ENCODE measurements around the gene MYL7.
A peak's percentile ranks its signal among the peaks of the same experiment; 100 is the strongest.

MYL7 gene

GRCh38 chr7:44104860-44105771, 36.0 kb downstream of the MYL7 start:
- Histone ChIP-seq H3K4me1 (ENCODE audit: control insufficient read depth, insufficient read depth, low read length) (peaks cover 37% of the 10 kb centered on the region), H3K27me3 (ENCODE audit: control insufficient read depth, insufficient read depth, low read length) (no peaks in the 10 kb centered on the region), H3K4me2 (ENCODE audit: low read length) (peak overlapping the region; percentile 79), H3K9me3 (replicated peaks; ENCODE audit: low read length) (no peaks in the 10 kb centered on the region), H3K4me3 (ENCODE audit: low read length) (peak overlapping the region; percentile 16), H3K36me3 (ENCODE audit: insufficient read depth, low read length) (peaks cover 2% of the 10 kb centered on the region), H3K9ac (ENCODE audit: low read depth, low read length) (peak overlapping the region; percentile 15)

- peak within 1 kb of the TSS; percentile 7 for H3K9ac ChIP-seq (ENCODE audit: low read depth, low read length)
- no peaks in the 10 kb centered on the region for H3K9me3 ChIP-seq (replicated peaks; ENCODE audit: low read length)
- peaks cover 40% of the 10 kb centered on the region for H3K4me1 ChIP-seq (ENCODE audit: control insufficient read depth, insufficient read depth, low read length)
- H3K27me3 ChIP-seq (ENCODE audit: control insufficient read depth, insufficient read depth, low read length): no peaks in the 10 kb centered on the region
- no peaks in the 10 kb centered on the region for H3K36me3 ChIP-seq (ENCODE audit: insufficient read depth, low read length)
- H3K4me2 ChIP-seq (ENCODE audit: low read length): peak within 1 kb of the TSS; percentile 79
- peak within 1 kb of the TSS; percentile 16 for H3K4me3 ChIP-seq (ENCODE audit: low read length)
These were observed 36.9 kb downstream of the MYL7 start, which contains the start of gene AEBP1 for GRCh38 chr7:44103923-44104859. AEBP1 (plus strand) TSS chr7:44104345; CDS start chr7:44104666, 321 bp downstream.

- Histone ChIP-seq H3K4me2 (ENCODE audit: low read length) (no peak overlapping the region), H3K27me3 (ENCODE audit: control insufficient read depth, insufficient read depth, low read length) (no peaks in the 10 kb centered on the region), H3K4me3 (ENCODE audit: low read length) (no peak overlapping the region), H3K4me1 (ENCODE audit: control insufficient read depth, insufficient read depth, low read length) (peaks cover 40% of the 10 kb centered on the region), H3K36me3 (ENCODE audit: insufficient read depth, low read length) (no peaks in the 10 kb centered on the region), H3K9me3 (replicated peaks; ENCODE audit: low read length) (no peaks in the 10 kb centered on the region), H3K9ac (ENCODE audit: low read depth, low read length) (no peak overlapping the region)
These were observed 37.6 kb downstream of the MYL7 start for GRCh38 chr7:44103566-44103922.

GRCh38 chr7:44102846-44103565, 38.1 kb downstream of the MYL7 start:
- no peaks in the 10 kb centered on the region for H3K9me3 ChIP-seq (replicated peaks; ENCODE audit: low read length)
- no peak overlapping the region for H3K4me3 ChIP-seq (ENCODE audit: low read length)
- H3K27me3 ChIP-seq (ENCODE audit: control insufficient read depth, insufficient read depth, low read length): no peaks in the 10 kb centered on the region
- H3K4me1 ChIP-seq (ENCODE audit: control insufficient read depth, insufficient read depth, low read length): peaks cover 40% of the 10 kb centered on the region
- no peak overlapping the region for H3K4me2 ChIP-seq (ENCODE audit: low read length)
- no peaks in the 10 kb centered on the region for H3K36me3 ChIP-seq (ENCODE audit: insufficient read depth, low read length)
- H3K9ac ChIP-seq (ENCODE audit: low read depth, low read length): no peak overlapping the region

GRCh38 chr7:44101966-44102845, 38.9 kb downstream of the MYL7 start:
- no peaks in the 10 kb centered on the region for H3K36me3 ChIP-seq (ENCODE audit: insufficient read depth, low read length)

GRCh38 chr7:44101303-44101965, 39.7 kb downstream of the MYL7 start:
- peaks cover 40% of the 10 kb centered on the region for H3K4me1 ChIP-seq (ENCODE audit: control insufficient read depth, insufficient read depth, low read length)
- no peak overlapping the region for H3K4me2 ChIP-seq (ENCODE audit: low read length)
- no peaks in the 10 kb centered on the region for H3K9me3 ChIP-seq (replicated peaks; ENCODE audit: low read length)
- H3K36me3 ChIP-seq (ENCODE audit: insufficient read depth, low read length): no peaks in the 10 kb centered on the region
- no peak overlapping the region for H3K9ac ChIP-seq (ENCODE audit: low read depth, low read length)
- no peak overlapping the region for H3K4me3 ChIP-seq (ENCODE audit: low read length)
- no peaks in the 10 kb centered on the region for H3K27me3 ChIP-seq (ENCODE audit: control insufficient read depth, insufficient read depth, low read length)

More at GRCh38 chr7:44101966-44102845, 38.9 kb downstream of the MYL7 start:
- Histone ChIP-seq H3K27me3 (ENCODE audit: control insufficient read depth, insufficient read depth, low read length) (no peaks in the 10 kb centered on the region), H3K4me3 (ENCODE audit: low read length) (no peak overlapping the region), H3K9ac (ENCODE audit: low read depth, low read length) (no peak overlapping the region), H3K4me1 (ENCODE audit: control insufficient read depth, insufficient read depth, low read length) (peaks cover 40% of the 10 kb centered on the region), H3K9me3 (replicated peaks; ENCODE audit: low read length) (no peaks in the 10 kb centered on the region), H3K4me2 (ENCODE audit: low read length) (no peak overlapping the region)

GRCh38 chr7:44100458-44101302, 40.5 kb downstream of the MYL7 start:
- peaks cover 36% of the 10 kb centered on the region for H3K4me1 ChIP-seq (ENCODE audit: control insufficient read depth, insufficient read depth, low read length)
- H3K9me3 ChIP-seq (replicated peaks; ENCODE audit: low read length): no peaks in the 10 kb centered on the region
- no peak overlapping the region for H3K4me2 ChIP-seq (ENCODE audit: low read length)
- H3K4me3 ChIP-seq (ENCODE audit: low read length): no peak overlapping the region
- no peaks in the 10 kb centered on the region for H3K36me3 ChIP-seq (ENCODE audit: insufficient read depth, low read length)
- H3K9ac ChIP-seq (ENCODE audit: low read depth, low read length): peak overlapping the region; percentile 48
- no peaks in the 10 kb centered on the region for H3K27me3 ChIP-seq (ENCODE audit: control insufficient read depth, insufficient read depth, low read length)

GRCh38 chr7:44099669-44100068, 41.5 kb downstream of the MYL7 start:
- Histone ChIP-seq H3K4me3 (ENCODE audit: low read length) (no peak overlapping the region), H3K9ac (ENCODE audit: low read depth, low read length) (no peak overlapping the region), H3K4me1 (ENCODE audit: control insufficient read depth, insufficient read depth, low read length) (peaks cover 28% of the 10 kb centered on the region), H3K4me2 (ENCODE audit: low read length) (no peak overlapping the region), H3K27me3 (ENCODE audit: control insufficient read depth, insufficient read depth, low read length) (no peaks in the 10 kb centered on the region), H3K9me3 (replicated peaks; ENCODE audit: low read length) (no peaks in the 10 kb centered on the region), H3K36me3 (ENCODE audit: insufficient read depth, low read length) (no peaks in the 10 kb centered on the region)

- no peaks in the 10 kb centered on the region for H3K36me3 ChIP-seq (ENCODE audit: insufficient read depth, low read length)
- no peaks in the 10 kb centered on the region for H3K27me3 ChIP-seq (ENCODE audit: control insufficient read depth, insufficient read depth, low read length)
- H3K4me3 ChIP-seq (ENCODE audit: low read length): no peak overlapping the region
- H3K9ac ChIP-seq (ENCODE audit: low read depth, low read length): no peak overlapping the region
- H3K4me1 ChIP-seq (ENCODE audit: control insufficient read depth, insufficient read depth, low read length): peaks cover 28% of the 10 kb centered on the region
- no peaks in the 10 kb centered on the region for H3K9me3 ChIP-seq (replicated peaks; ENCODE audit: low read length)
- H3K4me2 ChIP-seq (ENCODE audit: low read length): no peak overlapping the region
These were observed 42.8 kb downstream of the MYL7 start for GRCh38 chr7:44098092-44099068.
